BJ (cell line): ENCODE measurements around the gene FAHD2A. TPM values are rescaled to one million over a fixed set of nuclear protein-coding genes. Genes with fewer than 3 reads are reported as not detected.

Experiments
- CTCF ChIA-PET: fragments of 350-600 bp; formaldehyde crosslinking; extraction: SDS; loops from one replicate; lab custom pipeline; 2021; ENCODE audit warnings: antibody characterized with exemption, inconsistent platforms; lab: Yijun Ruan, JAX
- POLR2A ChIA-PET: fragments of 300-600 bp; sonication (Branson Sonifier 250); formaldehyde crosslinking; extraction: SDS; loops from one replicate; lab custom pipeline; 2021; ENCODE audit warnings: antibody characterized with exemption; lab: Charles Lee
- DNase-seq: peaks from one replicate; pipeline ENCODE4 v3.0.0-alpha.2; 2011; ENCODE audit warnings: low read depth
- H3K27me3 ChIP-seq: 2 replicates; pipeline ENCODE4 v1.6.0; 2011; ENCODE audit warnings: low read length; ENCODE audit not compliant: control insufficient read depth, insufficient read depth
- H3K36me3 ChIP-seq: 2 replicates; pipeline ENCODE4 v1.5.1; 2011; ENCODE audit warnings: low read length; ENCODE audit not compliant: control insufficient read depth, insufficient read depth
- H3K4me3 ChIP-seq: 2 replicates; pipeline ENCODE4 v1.5.1; 2011; ENCODE audit warnings: low read depth, mild to moderate bottlenecking, control low read depth, low read length
- CTCF ChIP-seq: IDR thresholded peaks from 2 replicates; pipeline ENCODE4 v1.5.1; 2011; ENCODE audit warnings: low read depth, mild to moderate bottlenecking, control low read depth, inconsistent platforms, low read length, moderate library complexity; ENCODE audit not compliant: insufficient read depth
- polyA plus RNA-seq: library from polyadenylated mRNA; depleted of rRNA; stranded (reverse); fragments of >200 nt; gene quantifications from 2 replicates; pipeline ENCODE4 v1.2.3, GENCODE V29; 2011

Gene FAHD2A
- polyA plus RNA-seq, 1 experiment = 44.1 TPM

GRCh38 chr2:95383635-95384027, 18.9 kb upstream of the FAHD2A start:
- no peak overlapping the region for H3K4me3 ChIP-seq
- H3K36me3 ChIP-seq = no peaks in the 10 kb centered on the region; the same call in 1 of the 2 replicates
- ChIA-PET POLR2A (no interaction called here), CTCF (interaction anchor here (0.7 to 2.1 kb wide), 6 partner anchors 9 to 69 kb away, joined by 3 to 11 read pairs (median 4); no protein-coding TSS in a partner anchor)
- no peaks in the 10 kb centered on the region for H3K27me3 ChIP-seq
- TF ChIP-seq CTCF = no peak
- no peak for DNase-seq

- ChIA-PET POLR2A (no interaction called here), CTCF (interaction anchor here (0.9 to 2.1 kb wide), 8 partner anchors 8 to 344 kb away, joined by 3 to 11 read pairs (median 5); no protein-coding TSS in a partner anchor)
- no peaks in the 10 kb centered on the region for H3K27me3 ChIP-seq
- DNase-seq = no peak
- TF ChIP-seq CTCF = no peak
- H3K4me3 ChIP-seq = no peak overlapping the region
- H3K36me3 ChIP-seq = no peaks in the 10 kb centered on the region
These were observed 17.5 kb upstream of the FAHD2A start for GRCh38 chr2:95384854-95385569.

- Histone ChIP-seq H3K4me3 (no peak overlapping the region), H3K36me3 (no peaks in the 10 kb centered on the region), H3K27me3 (no peaks in the 10 kb centered on the region)
- CTCF ChIA-PET = interaction anchor here (1.1 to 2.1 kb wide), 4 partner anchors 11 to 154 kb away, joined by 3 to 11 read pairs (median 6); no protein-coding TSS in a partner anchor
- TF ChIP-seq CTCF = no peak
- POLR2A ChIA-PET = no interaction called here
- no peak for DNase-seq
These were observed 16.9 kb upstream of the FAHD2A start for GRCh38 chr2:95385570-95385984.

GRCh38 chr2:95386031-95386430, 16.5 kb upstream of the FAHD2A start:
- ChIA-PET POLR2A (no interaction called here), CTCF (interaction anchor here (1.6 to 3.6 kb wide), 3 partner anchors 15 to 155 kb away, joined by 5 to 10 read pairs (median 7); no protein-coding TSS in a partner anchor)
- Histone ChIP-seq H3K36me3 (no peaks in the 10 kb centered on the region), H3K27me3 (no peaks in the 10 kb centered on the region), H3K4me3 (no peak overlapping the region)
- no peak for TF ChIP-seq CTCF
- DNase-seq = no peak

GRCh38 chr2:95387358-95387757, 15.2 kb upstream of the FAHD2A start:
- no peaks in the 10 kb centered on the region for H3K27me3 ChIP-seq
- CTCF ChIA-PET = interaction anchor here (0.9 to 3.6 kb wide), 8 partner anchors 7 to 342 kb away, joined by 3 to 59 read pairs (median 17); partner anchors contain the start of gene FAHD2A
- POLR2A ChIA-PET = no interaction called here
- no peak for TF ChIP-seq CTCF
- DNase-seq = no peak
- no peak overlapping the region for H3K4me3 ChIP-seq
- H3K36me3 ChIP-seq = no peaks in the 10 kb centered on the region
